ENCODE results near the gene ZFAND3.

DNA sequence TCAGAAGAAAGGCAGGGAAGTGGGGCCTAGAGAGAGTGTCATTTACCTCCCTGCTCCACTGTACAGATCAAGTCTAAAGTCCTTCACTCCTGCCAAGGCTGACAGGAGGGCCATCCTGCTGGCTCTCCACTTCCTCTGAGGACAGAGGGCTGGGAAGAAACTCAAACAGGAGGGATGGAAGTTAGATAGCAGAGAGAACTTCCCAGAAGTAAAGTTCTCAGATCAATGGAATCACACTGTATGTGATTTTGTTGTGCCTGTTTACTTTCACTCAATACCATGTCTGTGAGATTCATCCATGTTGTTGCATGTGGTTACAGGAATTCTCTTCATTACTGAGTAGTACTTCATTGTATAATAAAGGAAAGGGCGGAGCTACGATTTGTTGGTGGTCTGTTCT lies 32.3 kb upstream of the ZFAND3 start:
- TF ChIP-seq, protein P1, sequence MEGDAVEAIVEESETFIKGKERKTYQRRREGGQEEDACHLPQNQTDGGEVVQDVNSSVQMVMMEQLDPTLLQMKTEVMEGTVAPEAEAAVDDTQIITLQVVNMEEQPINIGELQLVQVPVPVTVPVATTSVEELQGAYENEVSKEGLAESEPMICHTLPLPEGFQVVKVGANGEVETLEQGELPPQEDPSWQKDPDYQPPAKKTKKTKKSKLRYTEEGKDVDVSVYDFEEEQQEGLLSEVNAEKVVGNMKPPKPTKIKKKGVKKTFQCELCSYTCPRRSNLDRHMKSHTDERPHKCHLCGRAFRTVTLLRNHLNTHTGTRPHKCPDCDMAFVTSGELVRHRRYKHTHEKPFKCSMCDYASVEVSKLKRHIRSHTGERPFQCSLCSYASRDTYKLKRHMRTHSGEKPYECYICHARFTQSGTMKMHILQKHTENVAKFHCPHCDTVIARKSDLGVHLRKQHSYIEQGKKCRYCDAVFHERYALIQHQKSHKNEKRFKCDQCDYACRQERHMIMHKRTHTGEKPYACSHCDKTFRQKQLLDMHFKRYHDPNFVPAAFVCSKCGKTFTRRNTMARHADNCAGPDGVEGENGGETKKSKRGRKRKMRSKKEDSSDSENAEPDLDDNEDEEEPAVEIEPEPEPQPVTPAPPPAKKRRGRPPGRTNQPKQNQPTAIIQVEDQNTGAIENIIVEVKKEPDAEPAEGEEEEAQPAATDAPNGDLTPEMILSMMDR (IDR thresholded peaks at IDR 0.05; ENCODE audit: low read length) = no peak
- no peak for TF ChIP-seq EZH2 (IDR thresholded peaks at IDR 0.05; ENCODE audit: borderline replicate concordance, low read length)

Measured in OCI-LY1 (cell line).